GM10847 (cell line): ENCODE measurements around the gene TRIM50.
"Not testable (repeated sequence)": the region's sequence is repeated elsewhere in the genome, so short reads cannot be mapped to it uniquely, and the experiment has no call there.

Experiments used
- POLR2A ChIP-seq: IDR thresholded peaks from 2 replicates; pipeline ENCODE4 v1.6.1; 2011; ENCODE audit not compliant: insufficient read length; ENCODE audit errors: extremely low read depth

TRIM50 gene

DNA sequence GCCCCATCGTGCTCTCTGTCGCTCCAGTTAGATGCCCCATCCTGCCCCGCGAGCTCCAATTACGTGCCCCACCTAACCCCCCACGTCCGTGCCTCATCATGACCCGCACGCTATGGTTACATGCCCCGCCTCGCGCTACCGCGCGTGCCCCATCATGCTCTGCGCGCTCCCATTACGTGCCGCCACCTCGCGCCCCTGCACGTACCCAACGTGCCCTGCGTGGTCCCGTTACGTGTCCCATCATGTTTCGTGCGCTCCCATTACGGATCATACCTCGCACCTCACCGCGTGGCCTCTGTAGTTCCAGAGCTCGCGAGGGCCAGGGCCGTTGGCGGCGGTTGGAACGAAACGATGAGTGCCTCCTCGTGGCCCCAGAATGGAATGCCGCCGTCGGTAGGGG, at the start of gene TRIM50, which contains the start of gene FKBP6:
TSS of gene TRIM50 (minus strand) at position 161 of the 400 bp plus-strand sequence. CDS start 3,295 bp downstream, outside the sequence.
TSS of gene FKBP6 (plus strand) at position 240 of the 400 bp plus-strand sequence. CDS start 268 bp downstream, outside the sequence.
- TF ChIP-seq POLR2A, result not testable (repeated sequence)

DNA sequence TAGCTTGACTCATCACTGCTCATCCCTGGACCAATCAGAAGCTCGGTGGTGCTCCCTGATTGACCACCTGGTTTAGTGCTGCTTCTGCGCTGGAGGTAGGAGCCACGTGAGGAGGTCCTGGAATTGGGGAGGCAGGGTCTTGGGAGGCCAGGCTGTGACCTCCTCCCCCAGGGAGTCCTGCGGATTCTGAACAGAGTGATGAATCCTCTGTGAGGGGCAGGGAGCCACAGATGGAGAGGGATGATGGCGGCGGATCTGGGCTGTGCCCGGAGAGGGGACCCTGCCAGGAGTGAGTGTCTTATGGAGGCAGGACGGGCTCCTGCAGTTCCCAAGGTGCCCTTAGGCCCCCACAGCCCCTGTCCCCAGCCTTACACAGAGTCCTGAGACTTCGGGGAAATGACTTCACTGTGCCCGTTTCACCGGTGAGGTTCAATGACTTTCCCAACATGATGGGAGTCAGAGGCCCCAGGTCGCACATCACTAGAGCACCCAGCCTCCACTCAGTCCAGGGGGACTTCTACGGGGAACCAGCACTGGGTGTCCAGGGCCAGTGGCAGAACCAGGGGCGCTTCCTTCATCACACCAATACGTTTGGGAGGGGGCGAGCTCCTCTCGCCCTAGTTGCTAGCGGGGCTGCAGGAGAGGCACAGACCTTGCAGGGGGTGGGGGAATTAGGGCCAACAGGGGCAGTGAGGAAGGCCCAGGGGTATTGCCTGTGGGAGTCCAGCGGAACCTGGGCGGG, 49.0 kb upstream of the TRIM50 start:
- no peak for TF ChIP-seq POLR2A

DNA sequence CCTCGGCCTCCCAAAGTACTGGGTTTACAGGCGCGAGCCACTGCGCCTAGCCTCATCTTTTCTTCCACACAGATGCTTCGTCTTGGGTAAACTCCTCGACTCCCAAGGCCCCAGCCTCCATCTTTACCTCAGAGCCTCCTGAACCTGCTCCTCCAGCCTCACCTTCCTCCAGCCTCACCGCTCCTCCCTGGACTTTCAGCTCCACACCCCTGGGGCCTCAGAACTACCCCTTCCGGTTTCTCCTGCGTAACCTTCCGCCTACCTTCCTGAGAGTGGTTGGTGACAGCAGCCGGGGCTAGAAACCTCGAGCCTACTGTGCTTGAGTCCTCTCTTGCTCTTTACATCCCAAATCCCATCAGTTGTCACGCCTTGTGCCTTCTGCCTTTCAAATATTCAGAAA, 45.9 kb upstream of the TRIM50 start:
- TF ChIP-seq POLR2A, result no peak

DNA sequence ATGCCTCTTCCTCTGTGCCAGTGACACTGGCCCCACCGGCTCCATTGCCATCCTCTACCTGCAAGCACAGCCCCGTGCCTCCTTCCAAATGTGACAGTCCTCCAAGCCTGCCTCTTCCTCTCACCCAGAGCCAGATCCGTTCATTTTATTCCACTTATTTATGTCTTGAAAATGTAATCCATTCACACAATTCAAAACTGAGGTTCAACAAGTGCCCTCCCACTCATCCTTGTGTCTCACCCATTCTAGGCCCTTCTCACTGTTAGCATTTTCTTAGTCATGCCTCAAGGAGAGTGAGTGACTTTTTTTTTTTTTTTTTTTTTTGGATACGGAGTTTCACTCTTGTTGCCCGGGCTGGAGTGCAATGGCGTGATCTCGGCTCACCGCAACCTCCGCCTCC, 41.7 kb upstream of the TRIM50 start:
- no peak for TF ChIP-seq POLR2A

DNA sequence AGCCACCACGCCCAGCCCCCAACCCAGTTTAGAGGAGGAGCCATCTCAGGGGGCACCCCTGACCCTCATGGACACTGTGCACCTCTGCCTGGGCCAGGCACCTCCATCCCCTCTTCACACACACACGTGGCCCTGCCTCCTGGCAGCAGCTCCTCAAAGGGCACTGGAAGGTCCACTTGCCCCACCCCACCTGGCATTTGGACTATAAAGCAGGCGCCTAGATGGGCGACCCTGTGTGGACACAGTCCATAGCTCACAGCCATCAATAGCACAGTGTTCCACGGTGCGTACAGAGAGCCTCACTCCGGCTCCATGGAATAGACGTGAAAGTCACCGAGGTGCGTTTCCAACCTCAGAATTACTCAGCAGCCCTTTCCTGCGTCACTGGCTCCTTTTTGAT, 41.1 kb upstream of the TRIM50 start:
- TF ChIP-seq POLR2A, result no peak

DNA sequence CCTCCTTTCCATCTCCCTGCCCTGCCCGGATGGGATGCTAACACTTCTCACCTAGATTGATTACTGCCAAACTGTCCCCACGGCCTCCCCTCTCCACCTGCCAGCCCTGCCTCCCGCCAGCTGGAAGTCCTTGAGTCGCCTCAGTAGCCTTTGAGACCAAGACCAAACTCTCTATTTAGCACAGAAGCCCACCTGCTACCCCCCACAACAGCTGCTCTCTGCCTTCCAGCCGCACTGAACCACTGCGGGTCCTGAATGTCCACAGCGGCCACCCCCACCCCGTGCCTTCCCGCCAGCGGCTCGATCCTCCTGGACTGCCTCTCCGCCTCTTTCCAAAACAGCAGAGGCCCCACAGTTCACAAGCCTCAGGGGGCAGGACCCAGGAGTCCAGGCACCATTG, 39.1 kb upstream of the TRIM50 start:
- TF ChIP-seq POLR2A, result no peak

DNA sequence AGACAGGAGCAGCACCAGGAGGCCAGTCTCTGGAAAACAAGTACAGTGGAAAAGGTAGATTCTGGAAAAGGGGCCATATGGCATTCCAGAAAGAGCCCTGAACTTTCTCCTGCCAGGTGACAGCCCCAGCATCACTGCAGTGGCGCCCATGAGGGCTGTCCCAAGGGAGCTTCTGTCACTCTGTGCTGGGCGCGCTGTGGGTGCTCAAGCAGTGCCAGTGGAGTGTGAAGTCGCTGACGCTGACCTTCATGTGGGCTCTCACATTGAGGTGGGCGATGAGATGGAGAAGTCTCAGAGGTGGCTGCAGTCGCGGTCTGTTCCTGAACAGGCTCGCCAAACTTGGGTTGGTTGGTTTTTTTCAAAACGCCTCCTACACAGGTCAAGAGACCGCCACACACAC, 38.2 kb upstream of the TRIM50 start:
- TF ChIP-seq POLR2A, result no peak

DNA sequence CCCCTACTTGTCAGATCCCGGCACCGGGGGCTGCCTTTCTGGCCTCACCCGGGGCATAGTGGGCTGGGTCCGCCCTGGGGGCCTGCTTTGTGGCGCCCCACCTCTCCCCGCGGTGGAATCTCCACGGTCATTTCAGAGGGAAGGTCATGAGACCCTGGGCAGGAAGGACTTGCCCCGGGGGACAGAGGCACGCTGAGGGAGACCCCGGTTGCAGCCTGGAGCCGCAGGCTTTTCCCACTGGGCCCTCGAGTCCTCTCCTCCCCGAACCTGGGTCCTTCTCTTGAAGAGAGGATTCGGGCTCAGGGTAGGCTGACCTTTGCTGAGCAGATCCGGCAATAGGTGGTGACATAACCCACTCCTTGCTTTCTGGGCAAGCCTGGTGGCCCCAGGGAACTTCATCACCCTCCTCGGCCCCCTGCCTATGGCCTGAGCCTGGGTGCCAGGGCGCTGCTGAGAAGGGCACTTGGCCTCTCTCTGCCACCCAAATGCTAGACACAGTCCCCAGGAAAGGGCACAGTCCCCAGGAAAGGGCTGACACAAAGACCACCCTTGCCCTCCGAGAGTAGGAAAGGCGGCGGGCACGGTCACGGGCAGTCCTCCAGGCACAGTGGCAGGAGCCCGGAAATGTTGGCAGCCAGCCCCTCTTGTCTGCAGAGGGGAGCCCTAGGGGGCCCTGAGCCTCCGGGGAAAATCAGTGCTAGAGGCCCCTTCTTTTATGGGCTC, 36.3 kb upstream of the TRIM50 start:
- TF ChIP-seq POLR2A, result no peak

DNA sequence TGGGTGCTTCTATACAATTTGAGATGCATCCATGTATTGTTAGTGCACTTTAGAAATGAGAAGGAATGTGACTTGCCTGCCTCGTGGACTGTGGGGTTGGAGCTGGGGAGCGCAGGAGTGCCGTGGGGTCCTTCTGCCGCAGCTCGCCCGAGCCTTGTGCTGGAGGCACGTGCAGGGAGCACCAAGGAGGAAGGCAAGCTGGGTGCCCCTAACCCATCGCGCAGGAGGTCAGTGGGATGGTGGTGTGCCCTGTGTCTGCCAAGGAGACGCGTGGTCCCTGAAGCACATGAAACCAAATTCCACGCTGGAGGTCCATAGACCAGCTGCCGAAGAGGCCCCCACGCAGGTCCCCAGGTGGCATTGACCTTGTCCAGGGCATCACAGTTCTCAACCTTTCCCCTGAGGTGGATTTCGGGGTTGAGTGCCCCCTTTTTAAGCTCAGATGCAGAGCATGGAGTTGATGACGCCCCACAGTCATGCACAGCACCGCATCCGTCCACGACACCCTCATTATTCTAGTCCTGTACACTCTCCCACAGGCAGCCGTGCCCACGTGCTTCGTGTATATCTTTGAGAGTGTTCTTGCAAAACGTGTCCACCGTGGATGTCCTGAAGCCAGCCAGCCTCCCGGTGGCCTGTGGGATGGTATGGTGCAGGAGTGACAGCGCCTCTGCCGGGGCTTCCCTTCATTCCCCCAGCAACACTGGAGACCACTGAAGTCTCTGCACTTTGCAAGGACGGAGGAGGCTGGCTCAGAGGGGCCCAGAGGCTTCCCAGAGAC, 35.5 kb upstream of the TRIM50 start:
- no peak for TF ChIP-seq POLR2A

DNA sequence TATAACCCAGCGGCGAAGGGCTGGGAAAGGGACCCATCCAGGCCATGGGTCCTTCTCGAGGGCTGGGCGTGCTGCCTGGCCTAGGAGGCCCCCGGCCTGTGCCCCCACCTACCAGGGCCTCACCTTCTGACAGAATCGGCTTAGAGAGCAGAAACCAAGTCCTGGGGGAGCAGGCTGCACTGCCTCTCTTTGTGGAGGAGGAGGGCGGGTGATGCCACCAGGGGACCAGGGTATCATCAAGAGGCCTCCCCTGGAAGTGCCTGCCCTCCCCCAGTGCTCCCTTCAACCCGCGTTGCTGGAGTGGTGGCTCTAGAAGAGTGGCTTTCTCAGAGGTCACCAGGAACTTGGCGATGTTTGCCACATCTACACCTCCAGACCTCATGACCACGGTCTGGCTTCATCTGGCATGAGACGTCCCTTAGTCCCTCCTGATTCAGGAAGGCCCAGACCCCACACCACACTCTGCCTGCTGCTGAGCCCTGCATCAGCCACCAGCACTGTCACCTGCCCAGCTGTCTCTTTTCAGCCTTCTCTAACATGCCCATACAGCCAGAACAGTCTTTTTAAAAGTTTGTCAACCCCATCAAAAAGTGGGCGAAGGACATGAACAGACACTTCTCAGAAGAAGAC, 32.0 kb upstream of the TRIM50 start:
- no peak for TF ChIP-seq POLR2A

DNA sequence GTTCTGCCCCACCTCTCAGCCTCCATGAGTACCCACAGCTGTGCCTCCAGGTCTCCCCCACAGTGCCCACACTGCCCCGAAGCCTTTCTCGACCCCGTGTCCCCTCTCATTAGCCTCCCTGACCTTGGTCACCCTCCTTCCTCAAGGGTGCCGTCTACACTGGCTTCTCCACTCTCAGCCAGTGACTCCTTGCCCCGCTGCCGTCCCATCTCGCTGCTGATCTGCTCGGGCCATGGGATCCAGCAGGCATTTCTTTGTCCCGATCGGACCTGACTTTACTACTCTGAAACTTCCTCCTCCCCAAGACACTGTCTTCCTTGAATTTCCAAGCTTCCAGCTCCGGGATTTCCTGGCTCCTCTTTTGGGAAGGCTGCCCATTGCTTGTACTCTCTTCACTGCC, 31.4 kb upstream of the TRIM50 start:
- no peak for TF ChIP-seq POLR2A

DNA sequence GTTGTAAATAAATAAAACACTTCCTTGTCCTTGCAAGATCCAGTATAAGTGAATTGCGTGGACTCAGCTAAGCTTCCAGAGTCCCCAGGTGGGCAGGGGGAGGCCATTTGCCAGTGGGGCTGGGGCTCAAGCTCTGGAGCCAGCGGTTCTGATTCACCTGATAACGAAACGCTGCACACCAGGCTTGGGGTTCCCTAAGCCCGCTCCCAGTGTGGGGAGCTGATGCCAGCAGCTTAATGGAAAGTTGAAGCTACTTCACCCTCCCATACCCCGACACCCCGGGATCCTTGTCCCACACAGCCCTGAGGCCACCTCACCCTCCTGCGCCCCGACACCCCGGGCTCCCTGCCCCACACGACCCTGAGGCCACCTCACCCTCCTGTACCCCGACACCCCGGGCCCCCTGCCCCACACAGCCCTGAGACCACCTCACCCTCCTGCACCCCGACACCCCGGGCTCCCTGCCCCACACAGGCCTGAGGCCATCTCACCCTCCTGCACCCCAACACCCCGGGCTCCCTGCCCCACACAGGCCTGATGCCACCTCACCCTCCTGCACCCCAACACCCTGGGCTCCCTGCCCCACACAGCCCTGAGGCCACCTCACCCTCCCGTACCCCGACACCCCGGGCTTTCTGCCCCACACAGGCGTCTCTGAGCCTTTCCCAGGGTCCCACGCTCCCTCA, 30.9 kb upstream of the TRIM50 start:
- TF ChIP-seq POLR2A, result no peak

DNA sequence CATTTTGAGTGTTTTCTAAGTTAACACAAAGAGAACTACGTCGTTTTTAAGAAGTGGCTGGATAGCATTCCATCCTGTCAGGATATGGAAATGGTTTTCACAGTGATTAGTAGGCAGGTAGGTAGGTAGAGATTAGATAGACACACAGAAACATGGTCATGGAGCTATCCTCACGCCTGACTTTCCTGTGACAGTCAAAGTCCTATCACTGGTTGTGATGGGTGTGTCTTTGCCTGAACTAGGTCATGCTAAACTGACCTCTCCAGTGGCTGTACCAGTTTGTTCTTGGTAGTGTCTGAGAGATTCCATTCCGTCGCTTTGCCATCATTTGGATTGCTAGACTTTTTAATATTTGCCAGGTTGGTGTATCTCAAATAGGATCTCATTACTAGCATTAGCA, 28.3 kb upstream of the TRIM50 start:
- no peak for TF ChIP-seq POLR2A

DNA sequence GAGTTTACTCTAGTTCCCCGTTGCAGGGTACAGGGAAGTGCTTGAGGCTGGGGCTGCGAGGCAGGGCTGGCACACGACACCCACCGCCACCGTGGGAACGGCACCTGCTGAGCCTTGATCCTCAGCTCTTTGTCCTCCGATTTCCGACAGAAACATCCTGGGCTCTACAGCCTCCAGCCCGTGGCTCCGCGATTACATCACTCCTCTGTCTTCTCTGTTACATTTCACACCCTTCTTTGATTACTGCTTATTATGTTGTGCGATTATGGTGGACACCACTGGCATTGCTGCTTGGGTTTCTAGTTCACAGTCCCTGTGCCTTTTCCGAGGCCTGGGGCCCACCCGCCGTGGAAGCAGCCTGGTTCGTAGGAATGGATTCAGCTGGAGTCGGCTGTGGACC, 26.9 kb upstream of the TRIM50 start:
- no peak for TF ChIP-seq POLR2A

DNA sequence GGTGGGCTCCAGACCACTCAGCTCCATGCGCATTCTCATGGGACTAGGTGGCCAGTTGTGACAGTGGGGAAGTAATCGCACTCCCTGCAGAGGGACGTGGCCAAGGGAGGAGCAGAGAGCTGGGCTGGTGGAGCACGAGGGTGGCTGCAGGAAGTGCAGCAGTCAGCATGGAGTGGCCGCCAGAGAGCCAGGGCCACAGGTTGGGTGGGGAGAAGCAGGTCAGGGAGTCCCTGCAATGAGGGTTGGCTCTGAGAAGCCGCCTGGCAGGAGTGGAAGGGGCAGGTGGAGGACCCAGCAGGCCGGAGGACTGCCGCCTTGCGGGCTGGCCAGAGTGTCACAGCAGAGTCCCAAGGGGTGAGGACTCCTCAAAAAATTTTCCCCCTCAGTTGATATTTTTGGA, 26.3 kb upstream of the TRIM50 start:
- no peak for TF ChIP-seq POLR2A
